ENCODE results near the gene VAMP5. TPM values are rescaled to one million over a fixed set of nuclear protein-coding genes. Genes with fewer than 3 reads are reported as not detected.
"Not testable (repeated sequence)": the region's sequence is repeated elsewhere in the genome, so short reads cannot be mapped to it uniquely, and the experiment has no call there.

Gene VAMP5
- total and polyA plus RNA-seq, 2 donors (not counting 1 experiment from before 2014, with no cell fraction given): 16.9 to 28.6 TPM

GRCh38 chr2:85602476-85603234, 18.4 kb downstream of the VAMP5 start, which contains the start of gene TMEM150A:
TSS of gene TMEM150A (minus strand) at chr2:85602698. CDS start at chr2:85601948, 750 bp downstream.
- POLR2A ChIA-PET: interaction anchor here (0.6 to 1.9 kb wide), 5 partner anchors 9 to 184 kb away, joined by 3 to 11 read pairs (median 6); partner anchors contain the start of genes C2orf68, GGCX, MAT2A and SH2D6
- H3K9me3 ChIP-seq (ENCODE audit: control extremely low read depth in 1 of 3, control insufficient read depth in 2 of 3, insufficient read depth in 1 of 3, low read length in 2 of 3): no peaks in the 10 kb centered on the region
- H4K20me1 ChIP-seq (ENCODE audit: control insufficient read depth, insufficient read depth, low read length, poor library complexity, severe bottlenecking): peaks cover 18% of the 10 kb centered on the region
- Mint-ChIP-seq H3K4me3 (peak within 1 kb of the TSS; percentile 95), H3K4me1 (peaks cover 30% of the 10 kb centered on the region), H3K9me3 (ENCODE audit: insufficient read depth) (no peaks in the 10 kb centered on the region), H3K27ac (peak within 1 kb of the TSS; percentile 89), H3K27me3 (no peaks in the 10 kb centered on the region)
- under 1% methylated on average over 73 of the region's 73 CpGs for WGBS (ENCODE audit: insufficient coverage)
- H3K27ac ChIP-seq (ENCODE audit: low read length in 2 of 2): peak within 1 kb of the TSS; percentile 20 to 74
- peaks cover 18% of the 10 kb centered on the region for H3K79me2 ChIP-seq (ENCODE audit: control insufficient read depth, insufficient read depth, low read length)
- intact Hi-C loops (cut with micrococcal nuclease): loop anchor here (1.0 to 5.0 kb wide), 7 partner anchors 10 to 210 kb away; partner anchors contain the start of genes C2orf68, GGCX, MAT2A and USP39
- ATAC-seq (ENCODE audit: low read depth) (peak; percentile 97), DNase-seq (peak; percentile 93)
- H3K9ac ChIP-seq (ENCODE audit: low read length): peak within 1 kb of the TSS; percentile 71
- TF ChIP-seq CTCF (IDR thresholded peaks at IDR 0.05) (no peak), EZH2 (IDR thresholded peaks at IDR 0.05; ENCODE audit: borderline replicate concordance, insufficient read depth, low read depth, low read length, poor library complexity, severe bottlenecking) (no peak)
- H3K4me1 ChIP-seq (ENCODE audit: control insufficient read depth in 2 of 2, insufficient read depth in 2 of 2, low read length in 2 of 2): peaks cover 17 to 23% of the 10 kb centered on the region in 2 donors
- H3K36me3 ChIP-seq (replicated peaks in 1 of 2; ENCODE audit: control extremely low read depth in 1 of 2, control insufficient read depth in 1 of 2, extremely low read depth in 1 of 2, insufficient read depth in 2 of 2, low read length in 1 of 2): peaks cover 0 to 23% of the 10 kb centered on the region in 2 experiments
- CTCF ChIA-PET: interaction anchor here (0.7 to 1.7 kb wide), 8 partner anchors 9 to 183 kb away, joined by 3 to 7 read pairs (median 4); partner anchors contain the start of genes C2orf68 and GGCX
- H3K27me3 ChIP-seq (replicated peaks in 1 of 4; ENCODE audit: control extremely low read depth in 1 of 4, control insufficient read depth in 3 of 4, insufficient read depth in 4 of 4, low read length in 3 of 4): no peaks in the 10 kb centered on the region
- peak within 1 kb of the TSS; percentile 84 for H2AFZ ChIP-seq (ENCODE audit: insufficient read depth, low read depth, low read length, poor library complexity, severe bottlenecking)
- H3K4me3 ChIP-seq (ENCODE audit: control extremely low read depth in 1 of 5, extremely low read depth in 1 of 5, insufficient read depth in 1 of 5, low read depth in 2 of 5, low read length in 4 of 5): peak within 1 kb of the TSS; percentile 72 to 92 (median 86)
- peak within 1 kb of the TSS; percentile 80 for H3K4me2 ChIP-seq (replicated peaks; ENCODE audit: low read depth, low read length, poor library complexity, severe bottlenecking)

- peaks cover 17 to 23% of the 10 kb centered on the region in 2 donors for H3K4me1 ChIP-seq (ENCODE audit: control insufficient read depth in 2 of 2, insufficient read depth in 2 of 2, low read length in 2 of 2)
- CTCF ChIA-PET: interaction anchor here (0.6 to 1.4 kb wide), 3 partner anchors 36 to 185 kb away, joined by 3 to 5 read pairs (median 3); no protein-coding TSS in a partner anchor
- H2AFZ ChIP-seq (ENCODE audit: insufficient read depth, low read depth, low read length, poor library complexity, severe bottlenecking); ATAC-seq (ENCODE audit: low read depth); POLR2A ChIA-PET; DNase-seq; H3K9me3 Mint-ChIP-seq (ENCODE audit: insufficient read depth); H3K27ac ChIP-seq (ENCODE audit: low read length in 2 of 2); H3K27me3 Mint-ChIP-seq; H3K9me3 ChIP-seq (ENCODE audit: control extremely low read depth in 1 of 3, control insufficient read depth in 2 of 3, insufficient read depth in 1 of 3, low read length in 2 of 3); H3K9ac ChIP-seq (ENCODE audit: low read length); H3K27ac Mint-ChIP-seq; H3K27me3 ChIP-seq (replicated peaks in 1 of 4; ENCODE audit: control extremely low read depth in 1 of 4, control insufficient read depth in 3 of 4, insufficient read depth in 4 of 4, low read length in 3 of 4); H3K4me3 ChIP-seq (ENCODE audit: control extremely low read depth in 1 of 5, extremely low read depth in 1 of 5, insufficient read depth in 1 of 5, low read depth in 2 of 5, low read length in 4 of 5): not testable (repeated sequence)
- peaks cover 23% of the 10 kb centered on the region for H3K79me2 ChIP-seq (ENCODE audit: control insufficient read depth, insufficient read depth, low read length)
- Mint-ChIP-seq H3K4me3 (peak overlapping the region; percentile 39), H3K4me1 (peaks cover 39% of the 10 kb centered on the region)
- WGBS (ENCODE audit: insufficient coverage): 93% methylated on average over 3 of the region's 3 CpGs
- peak overlapping the region; percentile 80 for H3K4me2 ChIP-seq (replicated peaks; ENCODE audit: low read depth, low read length, poor library complexity, severe bottlenecking)
- peaks cover 0 to 29% of the 10 kb centered on the region in 2 experiments for H3K36me3 ChIP-seq (replicated peaks in 1 of 2; ENCODE audit: control extremely low read depth in 1 of 2, control insufficient read depth in 1 of 2, extremely low read depth in 1 of 2, insufficient read depth in 2 of 2, low read length in 1 of 2)
- peaks cover 26% of the 10 kb centered on the region for H4K20me1 ChIP-seq (ENCODE audit: control insufficient read depth, insufficient read depth, low read length, poor library complexity, severe bottlenecking)
- intact Hi-C loops (cut with micrococcal nuclease): loop anchor here (5.0 kb wide), 1 partner anchor 212 kb away; no protein-coding TSS in a partner anchor
These were observed 19.9 kb downstream of the VAMP5 start for GRCh38 chr2:85604133-85604444.

Data from B cell (primary cell).